GM12878 (cell line): Measurements from ENCODE around the gene PCSK1. TPM values are rescaled to one million over a fixed set of nuclear protein-coding genes. Genes with fewer than 3 reads are reported as not detected.

ENCODE experiments used
- ATAC-seq: fragments of 200-7000 bp; cut with Tn5 transposase; 3 replicates; pipeline ENCODE4 v1.9.1; 2020; ENCODE audit warnings: mild to moderate bottlenecking, moderate library complexity
- BruUV-seq: library from RNA; stranded (reverse); fragments of 400-500 nt; replicated peaks from 2 replicates; lab custom pipeline; 2021; lab: Mats Ljungman, UMichigan
- CTCF ChIA-PET: fragments of 300-600 bp; sonication (Branson Sonifier 250); formaldehyde crosslinking; extraction: SDS; loops from one replicate; lab custom pipeline; 2021; ENCODE audit warnings: inconsistent platforms; lab: Yijun Ruan, JAX
- POLR2A ChIA-PET: fragments of 350-600 bp; formaldehyde crosslinking; extraction: SDS; loops from one replicate; lab custom pipeline; 2021; ENCODE audit warnings: inconsistent platforms; lab: Charles Lee
- RAD21 ChIA-PET: fragments of 300-600 bp; sonication (Branson Sonifier 250); formaldehyde crosslinking; loops from one replicate; lab custom pipeline; 2023; ENCODE audit warnings: antibody characterized with exemption; ENCODE audit not compliant: unreplicated experiment; lab: Charles Lee
- SMC1A ChIA-PET: fragments of 300-600 bp; sonication (Branson Sonifier 250); formaldehyde crosslinking; loops from one replicate; lab custom pipeline; 2023; ENCODE audit not compliant: unreplicated experiment, uncharacterized antibody; lab: Charles Lee
- DNase-seq: peaks from one replicate; pipeline ENCODE4 v3.0.0-alpha.2; 2011; ENCODE audit warnings: low read depth, low spot score
- FAIRE-seq: peaks from 3 replicates; lab custom pipeline; 2011; peaks lifted over from hg19 to GRCh38; lab: Jason Lieb, UNC
- H2AFZ ChIP-seq: 2 replicates; pipeline ENCODE4 v1.6.0; 2011; ENCODE audit warnings: low read depth, low read length, control low read depth; ENCODE audit not compliant: control insufficient read depth
- H3K27ac ChIP-seq: 2 replicates; pipeline ENCODE4 v1.5.1; 2011; ENCODE audit warnings: control low read depth; ENCODE audit not compliant: control insufficient read depth, insufficient read depth
- H3K27me3 ChIP-seq, 2 experiments: replicated peaks in 1 of 2; 2 replicates each; pipeline versions ENCODE4 v1.6.0 to v1.6.1; 2011; ENCODE audit warnings: low read length in 1 of 2; ENCODE audit not compliant: control insufficient read depth in 2 of 2, insufficient read depth in 2 of 2
- H3K36me3 ChIP-seq, 2 experiments: 2 replicates each; pipeline ENCODE4 v1.5.1; 2011; ENCODE audit warnings: low read length in 1 of 2; ENCODE audit not compliant: control insufficient read depth in 2 of 2, insufficient read depth in 2 of 2
- H3K4me1 ChIP-seq: 2 replicates; pipeline ENCODE4 v1.6.1; 2011; ENCODE audit warnings: mild to moderate bottlenecking, low read length, moderate library complexity, mixed read lengths; ENCODE audit not compliant: control insufficient read depth, insufficient read depth
- H3K4me2 ChIP-seq: 2 replicates; pipeline ENCODE4 v1.6.0; 2011; ENCODE audit warnings: control low read depth; ENCODE audit not compliant: control insufficient read depth, insufficient read depth
- H3K4me3 ChIP-seq: fragments of 200-600 bp; sonication (generic); 2 replicates; pipeline ENCODE4 v1.5.1; 2016
- H3K79me2 ChIP-seq: 2 replicates; pipeline ENCODE4 v1.6.0; 2011; ENCODE audit warnings: low read length; ENCODE audit not compliant: control insufficient read depth, insufficient read depth
- H3K9ac ChIP-seq: 2 replicates; pipeline ENCODE4 v1.8.0; 2011; ENCODE audit warnings: low read length, control low read depth, mixed read lengths; ENCODE audit not compliant: control insufficient read depth, insufficient read depth
- H3K9me3 ChIP-seq: replicated peaks from 3 replicates; pipeline ENCODE4 v1.5.1; 2011; ENCODE audit warnings: mild to moderate bottlenecking, low read length; ENCODE audit not compliant: control insufficient read depth, insufficient read depth
- H4K20me1 ChIP-seq: 2 replicates; pipeline ENCODE4 v1.6.0; 2011; ENCODE audit not compliant: control insufficient read depth, insufficient read depth
- JUNB ChIP-seq: IDR thresholded peaks from 2 replicates; pipeline ENCODE4 v1.6.1; 2016; ENCODE audit warnings: antibody characterized with exemption, mild to moderate bottlenecking
- RAD51 ChIP-seq: fragments of 450-650 bp; IDR thresholded peaks from 2 replicates; pipeline ENCODE4 v1.6.1; 2016; ENCODE audit warnings: moderate library complexity, mild to moderate bottlenecking, inconsistent platforms
- WGBS: methylation state at CpG from one replicate; pipeline ENCODE4 v1.1.6; 2016; ENCODE audit warnings: low lambda C conversion rate; ENCODE audit not compliant: insufficient replicate concordance, insufficient coverage; ENCODE audit errors: missing lambda C conversion rate; 5-methylcytosine and 5-hydroxymethylcytosine counted together
- in situ Hi-C: fragments of 300-500 bp; cut with MboI; formaldehyde crosslinking; loops from 9 replicates; pipeline ENCODE4 v1.14.3; 2018; ENCODE audit warnings: mixed read lengths
- intact Hi-C: fragments of 100-400 bp; cut with micrococcal nuclease; formaldehyde crosslinking; loops from one replicate; pipeline ENCODE4 v1.14.2; 2022; ENCODE audit not compliant: unreplicated experiment
- polyA plus RNA-seq, 11 experiments: library from polyadenylated mRNA; depleted of rRNA in 4 of 11; unstranded in 6 of 11; stranded (reverse) in 5 of 11; fragments of >200 nt; fragmentation: Nextera tagmentation in 4 of 11; fragmentation: Illumina TruSeq in 1 of 11; extraction: Ambion mirVana in 4 of 11; extraction: Trizol in 1 of 11; gene quantifications; 1 replicate in 1 of 11; 2 replicates in 10 of 11; pipeline versions ENCODE4 v1.2.1 to v1.2.3, GENCODE V29; 2011 to 2016; ENCODE audit warnings: inconsistent platforms in 2 of 11, missing spikeins in 2 of 11, low read depth in 1 of 11
- total RNA-seq, 4 experiments: library from RNA; depleted of rRNA in 3 of 4; stranded (reverse); fragments of >200 nt in 3 of 4; fragmentation: Illumina TruSeq in 1 of 4; extraction: Trizol in 1 of 4; gene quantifications; 2 replicates each; pipeline versions ENCODE4 v1.2.1 to v1.2.3, GENCODE V29; 2013 to 2021

The PCSK1 gene
- total and polyA plus RNA-seq, 10 of the 15 experiments (the other 5 are each of a cell fraction or from before 2014, with no cell fraction given), result 0.03 to 0.24 (median 0.07) TPM; not detected in 4

DNA sequence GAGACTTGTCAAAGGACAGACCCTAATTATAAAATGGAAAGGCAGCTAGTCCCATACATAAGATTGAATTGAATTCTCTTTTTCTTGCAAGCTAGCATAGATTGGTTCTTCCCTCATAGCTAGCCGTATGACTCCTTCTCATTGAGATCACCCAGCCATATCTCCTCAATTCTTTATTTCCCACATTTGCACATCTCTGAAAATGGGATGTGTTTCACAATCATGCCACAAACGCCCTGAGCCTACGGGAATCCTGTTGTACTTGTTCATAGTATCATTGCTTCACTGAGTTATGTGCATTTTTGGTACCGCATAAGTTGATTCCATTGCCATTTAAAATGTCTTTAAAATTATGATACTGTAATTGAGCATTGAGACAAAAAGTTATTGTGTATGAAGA is 90.5 kb downstream of the PCSK1 start:
- in situ Hi-C loops (loop anchor here (10.0 kb wide), 1 partner anchor 352 kb away; no protein-coding TSS in a partner anchor), intact Hi-C loops (loop anchor here (10.0 kb wide), 2 partner anchors 342 to 372 kb away; no protein-coding TSS in a partner anchor)
- ChIA-PET CTCF (interaction anchor here (0.7 to 14.8 kb wide), 12 partner anchors 9 to 561 kb away, joined by 3 to 360 read pairs (median 4); no protein-coding TSS in a partner anchor), SMC1A (interaction anchor here (0.7 to 11.7 kb wide), 11 partner anchors 12 to 486 kb away, joined by 3 to 289 read pairs (median 4); no protein-coding TSS in a partner anchor), RAD21 (interaction anchor here (0.9 to 10.9 kb wide), 6 partner anchors 98 to 484 kb away, joined by 3 to 182 read pairs (median 6); no protein-coding TSS in a partner anchor), POLR2A (interaction anchor here (1.6 kb wide), 1 partner anchor 259 kb away, joined by 4 read pairs; no protein-coding TSS in a partner anchor)
- WGBS, result 83% methylated on average over 4 of the region's 4 CpGs
- no peaks in the 10 kb centered on the region for H3K9me3 ChIP-seq
- peaks cover 10% of the 10 kb centered on the region for H3K4me1 ChIP-seq
- no TSS peak for BruUV-seq
- no peaks in the 10 kb centered on the region for H3K27me3 ChIP-seq
- no peaks in the 10 kb centered on the region for H4K20me1 ChIP-seq
- H2AFZ ChIP-seq, result no peak overlapping the region
- DNase-seq, result no peak
- H3K4me3 ChIP-seq, result no peak overlapping the region
- no peak overlapping the region for H3K9ac ChIP-seq
- H3K79me2 ChIP-seq, result no peaks in the 10 kb centered on the region
- no peak overlapping the region for H3K27ac ChIP-seq
- no peak for FAIRE-seq
- H3K36me3 ChIP-seq, result no peaks in the 10 kb centered on the region
- no peak overlapping the region for H3K4me2 ChIP-seq
- TF ChIP-seq RAD51, result no peak
- no peak for TF ChIP-seq JUNB
- ATAC-seq, result no peak

Other genes with a start within 250 kb of the PCSK1 start
- gene CAST, start 229.1 kb upstream of the PCSK1 start, total RNA-seq (2014; rRNA removed), result 47.7 and 57.0 TPM in 2 replicates
- 112 and 113 TPM in 2 replicates for gene CAST, start 229.1 kb upstream of the PCSK1 start, total RNA-seq (2014; rRNA removed; fragmentation: Illumina TruSeq; extraction: Trizol)
- gene CAST, start 229.1 kb upstream of the PCSK1 start, total RNA-seq (2021), result 116 and 122 TPM in 2 replicates
- 47.5 and 60.9 TPM in 2 replicates for gene CAST, start 229.1 kb upstream of the PCSK1 start, polyA plus RNA-seq (2011; rRNA removed)
- gene CAST, start 229.1 kb upstream of the PCSK1 start, polyA plus RNA-seq (2014; fragmentation: Illumina TruSeq; extraction: Trizol), result 138 and 140 TPM in 2 replicates
- gene CAST, start 229.1 kb upstream of the PCSK1 start, polyA plus RNA-seq (2014; fragmentation: Nextera tagmentation; extraction: Ambion mirVana), result 10 to 100 TPM; 31.7 to 40.8 TPM
- 47.4 and 55.1 TPM in 2 replicates for gene CAST, start 229.1 kb upstream of the PCSK1 start, polyA plus RNA-seq (2014; rRNA removed)
- 10 to 100 TPM; 82.0 to 94.8 TPM for gene CAST, start 229.1 kb upstream of the PCSK1 start, polyA plus RNA-seq (2016; fragmentation: Nextera tagmentation; extraction: Ambion mirVana)